Measurements from ENCODE around the gene COX6B2. TPM values are rescaled to one million over a fixed set of nuclear protein-coding genes. Genes with fewer than 3 reads are reported as not detected.

The COX6B2 gene
- total RNA-seq, 2 experiments from 2014 or later = 0.34 TPM; not detected in 1

DNA sequence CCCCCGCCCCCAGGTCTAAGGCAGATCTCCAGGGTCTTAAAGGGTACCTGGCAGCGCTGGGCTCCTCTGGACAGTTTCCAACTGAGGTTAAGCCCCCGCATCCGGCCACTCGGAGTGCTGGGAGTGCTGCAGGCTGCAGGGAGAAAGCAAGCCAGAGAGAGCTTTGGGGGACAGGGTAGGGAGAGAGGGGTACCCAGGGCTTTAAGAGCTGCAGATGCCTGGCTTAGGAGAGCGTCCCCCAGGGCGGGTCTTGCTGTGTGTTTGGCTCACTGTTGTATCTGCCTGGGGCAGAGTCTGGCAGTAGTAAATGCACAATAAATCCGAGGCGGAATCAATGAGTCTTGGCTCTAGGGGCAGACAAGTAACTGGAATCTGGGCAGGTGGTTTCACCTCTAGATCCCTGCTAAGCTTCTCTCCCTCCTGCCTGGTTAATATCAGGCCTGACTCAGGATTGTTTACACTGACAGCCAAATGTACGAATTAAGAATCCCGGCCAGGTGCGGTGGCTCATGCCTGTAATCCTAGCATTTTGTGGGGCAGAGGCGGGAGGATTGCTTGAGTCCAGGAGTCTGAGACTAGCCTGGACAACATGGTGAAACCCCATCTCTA lies 798 bp upstream of the COX6B2 start:
- H3K27ac Mint-ChIP-seq = no peak overlapping the region
- peaks cover 37% of the 10 kb centered on the region for H3K4me1 Mint-ChIP-seq (ENCODE audit: low read depth)
- peaks cover 42% of the 10 kb centered on the region for H3K27me3 Mint-ChIP-seq (ENCODE audit: low read depth)
- no peaks in the 10 kb centered on the region for H3K9me3 Mint-ChIP-seq (ENCODE audit: insufficient read depth)
- H3K36me3 Mint-ChIP-seq (ENCODE audit: low read depth) = no peaks in the 10 kb centered on the region
- no peak for ATAC-seq
- H3K4me3 Mint-ChIP-seq = no peak overlapping the region
- ChIA-PET CTCF (interaction anchor here (1.1 kb wide), 1 partner anchor 54 kb away, joined by 3 read pairs; no protein-coding TSS in a partner anchor), POLR2A (interaction anchor here (0.8 to 2.4 kb wide), 2 partner anchors 16 to 29 kb away, joined by 3 to 10 read pairs; partner anchors contain the start of genes KMT5C and TMEM238)
- no peak for DNase-seq

- Mint-ChIP-seq H3K4me1 (ENCODE audit: low read depth) (peaks cover 37% of the 10 kb centered on the region), H3K36me3 (ENCODE audit: low read depth) (no peaks in the 10 kb centered on the region), H3K9me3 (ENCODE audit: insufficient read depth) (no peaks in the 10 kb centered on the region), H3K27ac (peak overlapping the region; percentile 15), H3K27me3 (ENCODE audit: low read depth) (peaks cover 42% of the 10 kb centered on the region), H3K4me3 (peak overlapping the region; percentile 67)
- peak; percentile 75 for DNase-seq
- CTCF ChIA-PET = no interaction called here
- POLR2A ChIA-PET = interaction anchor here (2.8 kb wide), 1 partner anchor 15 kb away, joined by 16 read pairs; the partner anchor contains the start of gene KMT5C
- peak; percentile 88 for ATAC-seq
These were observed 469 bp downstream of the COX6B2 start for GRCh38 chr19:55353803-55354697.

DNA sequence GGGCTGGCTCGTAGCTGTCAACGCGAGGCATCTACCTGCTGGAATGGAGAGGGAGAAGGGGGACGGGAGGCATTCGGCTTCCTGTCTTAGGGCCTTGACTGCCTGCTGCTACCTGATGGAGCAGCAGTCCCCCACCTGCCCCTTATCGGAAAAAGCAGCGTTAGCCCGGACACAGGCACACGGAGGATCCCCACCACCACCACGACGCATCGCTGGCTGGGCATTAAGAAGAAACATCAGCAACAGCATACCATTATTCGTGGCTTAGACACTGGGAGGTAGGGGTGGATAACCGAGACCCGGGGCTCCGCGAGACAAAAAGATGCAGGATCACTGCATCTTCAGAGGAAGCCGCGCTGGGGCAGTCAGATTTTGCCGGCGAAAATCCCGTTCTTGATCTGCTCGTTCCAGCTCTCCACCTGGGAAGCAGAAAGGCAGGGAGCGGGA lies 1.1 kb downstream of the COX6B2 start:
- no peak for ATAC-seq
- peak overlapping the region; percentile 67 for H3K4me3 Mint-ChIP-seq
- peaks cover 42% of the 10 kb centered on the region for H3K27me3 Mint-ChIP-seq (ENCODE audit: low read depth)
- ChIA-PET POLR2A (interaction anchor here (2.8 kb wide), 1 partner anchor 14 kb away, joined by 16 read pairs; the partner anchor contains the start of gene KMT5C), CTCF (no interaction called here)
- no peaks in the 10 kb centered on the region for H3K36me3 Mint-ChIP-seq (ENCODE audit: low read depth)
- peaks cover 37% of the 10 kb centered on the region for H3K4me1 Mint-ChIP-seq (ENCODE audit: low read depth)
- DNase-seq = no peak
- H3K9me3 Mint-ChIP-seq (ENCODE audit: insufficient read depth) = no peaks in the 10 kb centered on the region
- H3K27ac Mint-ChIP-seq = no peak overlapping the region

- Mint-ChIP-seq H3K27ac (peak overlapping the region; percentile 55), H3K4me3 (no peak overlapping the region), H3K27me3 (ENCODE audit: low read depth) (peaks cover 42% of the 10 kb centered on the region), H3K9me3 (ENCODE audit: insufficient read depth) (no peaks in the 10 kb centered on the region), H3K4me1 (ENCODE audit: low read depth) (peaks cover 37% of the 10 kb centered on the region), H3K36me3 (ENCODE audit: low read depth) (no peaks in the 10 kb centered on the region)
- CTCF ChIA-PET = interaction anchor here (0.8 kb wide), 1 partner anchor 13 kb away, joined by 5 read pairs; the partner anchor contains the start of gene KMT5C
- POLR2A ChIA-PET = interaction anchor here (2.8 kb wide), 1 partner anchor 13 kb away, joined by 16 read pairs; the partner anchor contains the start of gene KMT5C
- ATAC-seq (no peak), DNase-seq (no peak)
These were observed 1.9 kb downstream of the COX6B2 start for GRCh38 chr19:55352549-55353145.

DNA sequence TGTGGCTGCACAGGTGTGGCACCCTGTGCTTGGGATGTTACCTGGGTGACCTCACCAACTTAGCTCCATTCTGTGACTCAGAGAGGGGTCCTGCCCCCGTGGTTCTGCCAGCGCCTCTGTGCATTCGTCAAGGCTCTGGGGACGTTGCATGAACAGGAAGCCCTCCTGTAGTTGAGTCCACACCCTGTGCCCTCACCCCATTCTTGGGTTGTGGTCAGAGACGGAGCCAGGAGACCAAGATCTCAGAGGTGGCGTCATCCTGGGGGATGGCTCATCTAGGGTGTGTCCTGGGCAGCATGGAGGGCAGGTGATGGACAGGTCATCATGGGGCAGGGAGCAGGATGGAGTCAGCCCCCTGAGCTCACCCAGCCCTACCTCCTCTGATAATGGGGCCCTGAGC lies 2.5 kb downstream of the COX6B2 start:
- DNase-seq (peak; percentile 38), ATAC-seq (no peak)
- H3K36me3 Mint-ChIP-seq (ENCODE audit: low read depth) = no peaks in the 10 kb centered on the region
- no peak overlapping the region for H3K27ac Mint-ChIP-seq
- ChIA-PET CTCF (interaction anchor here (0.8 kb wide), 1 partner anchor 13 kb away, joined by 5 read pairs; the partner anchor contains the start of gene KMT5C), POLR2A (interaction anchor here (2.8 kb wide), 1 partner anchor 13 kb away, joined by 16 read pairs; the partner anchor contains the start of gene KMT5C)
- no peaks in the 10 kb centered on the region for H3K9me3 Mint-ChIP-seq (ENCODE audit: insufficient read depth)
- peaks cover 37% of the 10 kb centered on the region for H3K27me3 Mint-ChIP-seq (ENCODE audit: low read depth)
- peaks cover 37% of the 10 kb centered on the region for H3K4me1 Mint-ChIP-seq (ENCODE audit: low read depth)
- no peak overlapping the region for H3K4me3 Mint-ChIP-seq

- Mint-ChIP-seq H3K27ac (no peak overlapping the region), H3K4me3 (no peak overlapping the region), H3K36me3 (ENCODE audit: low read depth) (no peaks in the 10 kb centered on the region), H3K27me3 (ENCODE audit: low read depth) (peaks cover 36% of the 10 kb centered on the region), H3K4me1 (ENCODE audit: low read depth) (peaks cover 37% of the 10 kb centered on the region), H3K9me3 (ENCODE audit: insufficient read depth) (no peaks in the 10 kb centered on the region)
- ChIA-PET CTCF (interaction anchor here (0.9 kb wide), 1 partner anchor 153 kb away, joined by 3 read pairs; no protein-coding TSS in a partner anchor), POLR2A (interaction anchor here (0.8 kb wide), 1 partner anchor 11 kb away, joined by 3 read pairs; the partner anchor contains the start of gene KMT5C)
- no peak for DNase-seq
- no peak for ATAC-seq
These were observed 3.8 kb downstream of the COX6B2 start for GRCh38 chr19:55350620-55351315.

DNA sequence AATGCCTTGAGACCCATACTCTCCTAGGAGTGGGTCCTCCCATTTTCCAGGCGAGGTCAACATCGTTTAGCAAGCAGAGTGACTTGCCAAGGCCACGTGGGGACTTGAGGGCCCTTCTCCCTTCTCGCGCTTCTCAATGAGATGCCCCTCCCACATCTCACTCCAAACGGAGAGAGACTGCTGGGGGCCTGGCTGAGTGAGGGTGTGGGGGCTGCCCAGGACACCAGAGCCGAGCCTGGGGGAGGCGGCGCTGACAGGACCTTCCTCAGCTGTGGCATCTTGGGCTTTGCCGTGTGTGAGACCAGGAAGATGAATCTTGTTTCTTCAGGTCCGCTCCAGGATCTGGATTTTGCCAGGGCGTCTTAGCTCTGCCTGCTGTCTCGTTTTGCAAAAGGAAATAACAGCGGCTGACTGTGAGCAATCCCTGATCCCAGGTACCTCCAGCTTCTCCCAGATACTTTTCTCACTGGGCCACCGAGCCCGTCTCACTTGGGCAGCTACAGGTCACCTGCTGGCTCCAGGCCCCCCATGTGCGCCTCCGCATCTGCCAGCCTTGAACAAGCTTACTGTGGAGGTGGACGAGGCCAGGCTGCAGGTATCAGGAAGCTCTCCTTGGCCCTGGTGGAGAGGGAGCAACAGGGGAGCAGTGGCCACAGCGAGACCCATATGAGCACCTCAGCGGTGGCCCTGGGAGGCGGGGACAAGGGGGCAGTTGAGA lies 6.0 kb downstream of the COX6B2 start:
- Mint-ChIP-seq H3K27ac (no peak overlapping the region), H3K4me3 (no peak overlapping the region), H3K36me3 (ENCODE audit: low read depth) (peaks cover 3% of the 10 kb centered on the region), H3K4me1 (ENCODE audit: low read depth) (peaks cover 32% of the 10 kb centered on the region), H3K27me3 (ENCODE audit: low read depth) (peaks cover 24% of the 10 kb centered on the region), H3K9me3 (ENCODE audit: insufficient read depth) (no peaks in the 10 kb centered on the region)
- ATAC-seq = no peak
- CTCF ChIA-PET = no interaction called here
- POLR2A ChIA-PET = interaction anchor here (0.8 to 1.6 kb wide), 3 partner anchors 9 to 89 kb away, joined by 3 to 10 read pairs (median 6); partner anchors contain the start of gene KMT5C
- no peak for DNase-seq

DNA sequence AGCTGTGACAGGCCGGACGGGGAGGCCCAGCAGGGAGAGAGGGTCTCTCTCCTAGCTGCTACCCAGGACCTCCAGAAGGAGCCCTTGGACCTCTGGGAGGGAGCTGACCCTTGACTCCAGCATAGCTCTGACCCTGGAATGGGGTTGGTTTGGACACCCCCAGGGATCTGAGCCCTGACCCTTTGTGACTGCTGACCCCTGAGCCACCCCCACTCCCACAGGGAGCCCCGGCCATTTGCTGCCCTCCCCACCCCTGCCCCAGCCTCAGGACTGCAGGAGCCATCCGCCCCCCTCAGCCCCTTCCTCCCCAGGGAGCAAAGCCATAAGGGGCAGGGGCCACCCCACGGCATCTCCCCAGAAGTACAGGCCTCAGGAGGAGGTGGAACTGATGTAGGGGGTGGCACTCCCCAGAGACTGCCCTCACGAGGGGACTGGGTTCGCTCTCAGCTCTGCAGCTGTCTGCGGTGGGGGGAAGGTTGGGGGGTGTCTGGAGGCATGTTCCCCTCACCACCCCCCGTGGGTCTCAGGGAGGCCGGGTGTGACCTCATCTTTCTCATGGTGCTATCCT lies 7.0 kb downstream of the COX6B2 start:
- peaks cover 7% of the 10 kb centered on the region for H3K36me3 Mint-ChIP-seq (ENCODE audit: low read depth)
- ATAC-seq = no peak
- H3K9me3 Mint-ChIP-seq (ENCODE audit: insufficient read depth) = no peaks in the 10 kb centered on the region
- ChIA-PET POLR2A (interaction anchor here (0.8 to 1.6 kb wide), 3 partner anchors 8 to 88 kb away, joined by 4 to 6 read pairs (median 4); no protein-coding TSS in a partner anchor), CTCF (no interaction called here)
- H3K4me1 Mint-ChIP-seq (ENCODE audit: low read depth) = peaks cover 22% of the 10 kb centered on the region
- no peak overlapping the region for H3K27ac Mint-ChIP-seq
- H3K27me3 Mint-ChIP-seq (ENCODE audit: low read depth) = peaks cover 15% of the 10 kb centered on the region
- H3K4me3 Mint-ChIP-seq = no peak overlapping the region
- DNase-seq = no peak

GRCh38 chr19:55346725-55347441 lies 7.6 kb downstream of the COX6B2 start:
- Mint-ChIP-seq H3K36me3 (ENCODE audit: low read depth) (peaks cover 7% of the 10 kb centered on the region), H3K27me3 (ENCODE audit: low read depth) (peaks cover 10% of the 10 kb centered on the region), H3K4me3 (no peak overlapping the region), H3K27ac (no peak overlapping the region), H3K4me1 (ENCODE audit: low read depth) (peaks cover 16% of the 10 kb centered on the region), H3K9me3 (ENCODE audit: insufficient read depth) (no peaks in the 10 kb centered on the region)
- ATAC-seq (no peak), DNase-seq (no peak)
- ChIA-PET POLR2A (interaction anchor here (0.8 to 1.6 kb wide), 4 partner anchors 8 to 87 kb away, joined by 4 to 6 read pairs (median 4); no protein-coding TSS in a partner anchor), CTCF (interaction anchor here (1.5 kb wide), 1 partner anchor 45 kb away, joined by 3 read pairs; no protein-coding TSS in a partner anchor)
